Measurements from ENCODE around the gene BAD.

The BAD gene

GRCh38 chr11:64241491-64242374 lies 42.7 kb downstream of the BAD start:
- DNase-seq, result peak; percentile 49

GRCh38 chr11:64241241-64241490 lies 43.3 kb downstream of the BAD start:
- peak; percentile 100 for DNase-seq

- peak; percentile 98 for DNase-seq
These were observed 43.8 kb downstream of the BAD start, which contains the start of gene FKBP2 for GRCh38 chr11:64240435-64241240. Gene FKBP2 (plus strand): TSS chr11:64241095. CDS start chr11:64242388, 1,293 bp downstream.

GRCh38 chr11:64239662-64240434 lies 44.6 kb downstream of the BAD start:
- no peak for DNase-seq

- no peak for DNase-seq
These were observed 45.5 kb downstream of the BAD start for GRCh38 chr11:64238999-64239398.

GRCh38 chr11:64238076-64238475 lies 46.4 kb downstream of the BAD start:
- DNase-seq, result no peak

GRCh38 chr11:64237484-64237951 lies 46.9 kb downstream of the BAD start:
- no peak for DNase-seq

GRCh38 chr11:64235437-64236161 lies 48.9 kb downstream of the BAD start:
- no peak for DNase-seq

GRCh38 chr11:64234647-64235379 lies 49.7 kb downstream of the BAD start:
- peak; percentile 68 for DNase-seq

GRCh38 chr11:64233913-64234586 lies 50.4 kb downstream of the BAD start, which contains the start of gene VEGFB:
Gene VEGFB (plus strand): TSS chr11:64234584. CDS start chr11:64234834, 250 bp downstream.
- DNase-seq, result peak; percentile 81

GRCh38 chr11:64232967-64233315 lies 51.5 kb downstream of the BAD start:
- no peak for DNase-seq

- no peak for DNase-seq
These were observed 52.1 kb downstream of the BAD start for GRCh38 chr11:64232182-64232966.

GRCh38 chr11:64231546-64231945 lies 52.9 kb downstream of the BAD start:
- DNase-seq, result no peak

GRCh38 chr11:64230985-64231365 lies 53.5 kb downstream of the BAD start:
- DNase-seq, result no peak

GRCh38 chr11:64230171-64230984 lies 54.1 kb downstream of the BAD start, which contains the start of gene DNAJC4:
Gene DNAJC4 (plus strand): TSS chr11:64230548. CDS start chr11:64230855, 307 bp downstream.
- DNase-seq, result peak; percentile 95

- DNase-seq, result no peak
These were observed 54.7 kb downstream of the BAD start for GRCh38 chr11:64229744-64230170.

- no peak for DNase-seq
These were observed 55.2 kb downstream of the BAD start for GRCh38 chr11:64229090-64229743.

- DNase-seq, result no peak
These were observed 57.0 kb downstream of the BAD start for GRCh38 chr11:64227405-64227956.

Data from stimulated activated CD4-positive, alpha-beta T cell treated with anti-CD3 and anti-CD28 coated beads, Interleukin-15, amount 100 ng/mL, for 24 hours (primary cell).